ENCODE measurements around the gene RNF121.
"Not testable (repeated sequence)": the region's sequence is repeated elsewhere in the genome, so short reads cannot be mapped to it uniquely, and the experiment has no call there.

RNF121 gene

GRCh38 chr11:71928737-71929443 lies at the start of gene RNF121:
Gene RNF121 (plus strand): TSS chr11:71929046. CDS start chr11:71929062, 16 bp downstream.
- Histone ChIP-seq H3K4me2 (ENCODE audit: low read depth, low read length, poor library complexity, severe bottlenecking) (peak within 1 kb of the TSS; percentile 80), H3K9me2 (replicated peaks; ENCODE audit: low read depth, low read length) (no peaks in the 10 kb centered on the region), H3K27me3 (ENCODE audit: insufficient read depth, low read length, poor library complexity, severe bottlenecking) (no peaks in the 10 kb centered on the region), H3K4me3 (ENCODE audit: low read length, poor library complexity, severe bottlenecking) (peak within 1 kb of the TSS; percentile 75), H3F3A (ENCODE audit: low read depth) (no peaks in the 10 kb centered on the region), H3K9me3 (ENCODE audit: insufficient read depth, low read depth, low read length) (no peaks in the 10 kb centered on the region), H2AFZ (ENCODE audit: low read length) (peak within 1 kb of the TSS; percentile 85), H3K79me2 (ENCODE audit: insufficient read depth, low read length) (peaks cover 63% of the 10 kb centered on the region), H3K9ac (ENCODE audit: low read depth, low read length, poor library complexity, severe bottlenecking) (peak within 1 kb of the TSS; percentile 84), H3K36me3 (ENCODE audit: insufficient read depth, low read length) (no peaks in the 10 kb centered on the region), H4K20me1 (ENCODE audit: insufficient read depth, low read length, poor library complexity, severe bottlenecking) (peaks cover 18% of the 10 kb centered on the region), H3K4me1 (ENCODE audit: insufficient read depth, low read length, poor library complexity, severe bottlenecking) (peaks cover 42% of the 10 kb centered on the region)
- no peak for TF ChIP-seq CTCF (conservative IDR thresholded peaks at IDR 0.05; ENCODE audit: low read length)

- H3K9ac ChIP-seq (ENCODE audit: low read depth, low read length, poor library complexity, severe bottlenecking); H2AFZ ChIP-seq (ENCODE audit: low read length); H3F3A ChIP-seq (ENCODE audit: low read depth); H3K9me2 ChIP-seq (replicated peaks; ENCODE audit: low read depth, low read length); H3K9me3 ChIP-seq (ENCODE audit: insufficient read depth, low read depth, low read length); H3K27me3 ChIP-seq (ENCODE audit: insufficient read depth, low read length, poor library complexity, severe bottlenecking); H4K20me1 ChIP-seq (ENCODE audit: insufficient read depth, low read length, poor library complexity, severe bottlenecking); H3K4me1 ChIP-seq (ENCODE audit: insufficient read depth, low read length, poor library complexity, severe bottlenecking); H3K36me3 ChIP-seq (ENCODE audit: insufficient read depth, low read length); H3K79me2 ChIP-seq (ENCODE audit: insufficient read depth, low read length); H3K4me2 ChIP-seq (ENCODE audit: low read depth, low read length, poor library complexity, severe bottlenecking); H3K4me3 ChIP-seq (ENCODE audit: low read length, poor library complexity, severe bottlenecking): not testable (repeated sequence)
These were observed 43.0 kb upstream of the RNF121 start for GRCh38 chr11:71885806-71886205.

GRCh38 chr11:71888335-71889010 lies 40.4 kb upstream of the RNF121 start:
- H3K4me3 ChIP-seq (ENCODE audit: low read length, poor library complexity, severe bottlenecking); H3K9me3 ChIP-seq (ENCODE audit: insufficient read depth, low read depth, low read length); H3K27me3 ChIP-seq (ENCODE audit: insufficient read depth, low read length, poor library complexity, severe bottlenecking); H3K9me2 ChIP-seq (replicated peaks; ENCODE audit: low read depth, low read length); H3K79me2 ChIP-seq (ENCODE audit: insufficient read depth, low read length); H3K36me3 ChIP-seq (ENCODE audit: insufficient read depth, low read length); H3K4me2 ChIP-seq (ENCODE audit: low read depth, low read length, poor library complexity, severe bottlenecking); H3F3A ChIP-seq (ENCODE audit: low read depth); H2AFZ ChIP-seq (ENCODE audit: low read length); H3K4me1 ChIP-seq (ENCODE audit: insufficient read depth, low read length, poor library complexity, severe bottlenecking); H4K20me1 ChIP-seq (ENCODE audit: insufficient read depth, low read length, poor library complexity, severe bottlenecking); H3K9ac ChIP-seq (ENCODE audit: low read depth, low read length, poor library complexity, severe bottlenecking): not testable (repeated sequence)

- H3K4me3 ChIP-seq (ENCODE audit: low read length, poor library complexity, severe bottlenecking); H3K9ac ChIP-seq (ENCODE audit: low read depth, low read length, poor library complexity, severe bottlenecking); H2AFZ ChIP-seq (ENCODE audit: low read length); H3K79me2 ChIP-seq (ENCODE audit: insufficient read depth, low read length); H3F3A ChIP-seq (ENCODE audit: low read depth); H3K9me3 ChIP-seq (ENCODE audit: insufficient read depth, low read depth, low read length); H3K9me2 ChIP-seq (replicated peaks; ENCODE audit: low read depth, low read length); H3K4me2 ChIP-seq (ENCODE audit: low read depth, low read length, poor library complexity, severe bottlenecking); H4K20me1 ChIP-seq (ENCODE audit: insufficient read depth, low read length, poor library complexity, severe bottlenecking); H3K36me3 ChIP-seq (ENCODE audit: insufficient read depth, low read length); H3K4me1 ChIP-seq (ENCODE audit: insufficient read depth, low read length, poor library complexity, severe bottlenecking); H3K27me3 ChIP-seq (ENCODE audit: insufficient read depth, low read length, poor library complexity, severe bottlenecking): not testable (repeated sequence)
These were observed 39.5 kb upstream of the RNF121 start for GRCh38 chr11:71889181-71889872.
